Stomach (tissue), 4 donors: ENCODE measurements around the gene HLA-A.

Experiments
- CTCF ChIP-seq, 7 experiments: fragments of 450-650 bp in 4 of 7; fragments of 200-600 bp in 3 of 7; sonication (generic) in 3 of 7; IDR thresholded peaks; one replicate each; pipeline ENCODE4 v1.5.1; 2016 to 2019; ENCODE audit warnings: antibody characterized with exemption in 7 of 7, control low read depth in 2 of 7, mild to moderate bottlenecking in 1 of 7
- EP300 ChIP-seq: sonication (generic); formaldehyde crosslinking; IDR thresholded peaks from one replicate; pipeline ENCODE4 v1.6.1; 2017; ENCODE audit warnings: antibody characterized with exemption

- TF ChIP-seq CTCF (IDR thresholded peaks at IDR 0.05) (no peak), EP300 (no peak)
Measured at GRCh38 chr6:29961966-29962365, 19.6 kb downstream of the HLA-A start.
